ENCODE results near the gene KLHL4.
"Not testable (repeated sequence)": the region's sequence is repeated elsewhere in the genome, so short reads cannot be mapped to it uniquely, and the experiment has no call there.

GRCh38 chrX:87703469-87703868 lies 185.9 kb downstream of the KLHL4 start:
- not testable (repeated sequence) for TF ChIP-seq CTCF (IDR thresholded peaks at IDR 0.05 in 2 of 3, conservative IDR thresholded peaks at IDR 0.05 in 1 of 3; ENCODE audit: control insufficient read depth in 2 of 3, extremely low read depth in 1 of 3, insufficient read depth in 1 of 3, low read depth in 3 of 3, low read length in 3 of 3); HDAC6 (IDR thresholded peaks at IDR 0.05; ENCODE audit: unreplicated experiment)
